ENCODE data around the gene LRRC43.
A peak's percentile ranks its signal among the peaks of the same experiment; 100 is the strongest.
"Not testable (repeated sequence)": the region's sequence is repeated elsewhere in the genome, so short reads cannot be mapped to it uniquely, and the experiment has no call there.

The LRRC43 gene

GRCh38 chr12:122194804-122195203, 11.9 kb downstream of the LRRC43 start:
- DNase-seq (ENCODE audit: low spot score): no peak

GRCh38 chr12:122195405-122195804, 12.5 kb downstream of the LRRC43 start:
- no peak for DNase-seq (ENCODE audit: low spot score)

GRCh38 chr12:122197612-122197966, 14.7 kb downstream of the LRRC43 start:
- DNase-seq (ENCODE audit: low spot score): no peak

GRCh38 chr12:122199484-122200355, 16.8 kb downstream of the LRRC43 start:
- DNase-seq (ENCODE audit: low spot score): no peak

- no peak for DNase-seq (ENCODE audit: low spot score)
Measured at GRCh38 chr12:122200541-122201175, 17.7 kb downstream of the LRRC43 start.

GRCh38 chr12:122201381-122201780, 18.5 kb downstream of the LRRC43 start:
- no peak for DNase-seq (ENCODE audit: low spot score)

GRCh38 chr12:122202017-122202416, 19.1 kb downstream of the LRRC43 start:
- no peak for DNase-seq (ENCODE audit: low spot score)

GRCh38 chr12:122202811-122203210, 19.9 kb downstream of the LRRC43 start:
- DNase-seq (ENCODE audit: low spot score): not testable (repeated sequence)

- DNase-seq (ENCODE audit: low spot score): no peak
Measured at GRCh38 chr12:122203301-122204166, 20.6 kb downstream of the LRRC43 start, which contains the start of gene B3GNT4. TSS of gene B3GNT4 (plus strand) at chr12:122203709. CDS start at chr12:122204619, 910 bp downstream.

GRCh38 chr12:122204167-122205052, 21.5 kb downstream of the LRRC43 start:
- no peak for DNase-seq (ENCODE audit: low spot score)

GRCh38 chr12:122205053-122205925, 22.4 kb downstream of the LRRC43 start:
- no peak for DNase-seq (ENCODE audit: low spot score)

- no peak for DNase-seq (ENCODE audit: low spot score)
Measured at GRCh38 chr12:122206111-122206881, 23.4 kb downstream of the LRRC43 start.

GRCh38 chr12:122206976-122207375, 24.1 kb downstream of the LRRC43 start:
- DNase-seq (ENCODE audit: low spot score): no peak

GRCh38 chr12:122207391-122207790, 24.5 kb downstream of the LRRC43 start:
- no peak for DNase-seq (ENCODE audit: low spot score)

GRCh38 chr12:122208073-122208820, 25.3 kb downstream of the LRRC43 start:
- no peak for DNase-seq (ENCODE audit: low spot score)

GRCh38 chr12:122215771-122216170, 32.8 kb downstream of the LRRC43 start:
- no peak for DNase-seq (ENCODE audit: low spot score)

- no peak for DNase-seq (ENCODE audit: low spot score)
Measured at GRCh38 chr12:122216445-122216844, 33.5 kb downstream of the LRRC43 start.

GRCh38 chr12:122225683-122226365, 42.9 kb downstream of the LRRC43 start, which contains the start of gene DIABLO:
TSS of gene DIABLO (minus strand) at chr12:122226052. CDS start at chr12:122226014, 38 bp downstream.
- peak; percentile 99 for DNase-seq (ENCODE audit: low spot score)

Data from pons (tissue), 1 donor.